DND-41 (cell line): ENCODE data around the gene TNFRSF8.

ENCODE experiments used
- ATAC-seq: fragments of 200-7000 bp; cut with Tn5 transposase; 3 replicates; pipeline ENCODE4 v1.9.1; 2021; ENCODE audit warnings: low read depth; ENCODE audit not compliant: insufficient read depth
- DNase-seq: peaks from one replicate; pipeline ENCODE4 v3.0.0-alpha.2; 2020
- H2AFZ ChIP-seq: 2 replicates; pipeline ENCODE4 v1.6.0; 2012; ENCODE audit warnings: low read depth, low read length
- H3K27ac ChIP-seq: 2 replicates; pipeline ENCODE4 v1.5.1; 2012; ENCODE audit warnings: low read length, inconsistent platforms
- H3K27me3 ChIP-seq: fragments of 200-600 bp; sonication (generic); 2 replicates; pipeline ENCODE4 v1.6.0; 2012; ENCODE audit warnings: low read length, mild to moderate bottlenecking, inconsistent platforms; ENCODE audit not compliant: insufficient read depth, poor library complexity
- H3K36me3 ChIP-seq: 2 replicates; pipeline ENCODE4 v1.5.1; 2012; ENCODE audit warnings: low read length, inconsistent platforms; ENCODE audit not compliant: insufficient read depth
- H3K4me1 ChIP-seq: 2 replicates; pipeline ENCODE4 v1.5.1; 2012; ENCODE audit warnings: mild to moderate bottlenecking, low read length; ENCODE audit not compliant: insufficient read depth
- H3K4me2 ChIP-seq: 2 replicates; pipeline ENCODE4 v1.6.0; 2012; ENCODE audit warnings: mild to moderate bottlenecking, moderate library complexity, low read length, inconsistent platforms; ENCODE audit not compliant: insufficient read depth
- H3K4me3 ChIP-seq, 2 experiments: fragments of 200-600 bp in 1 of 2; shearing (Covaris generic) in 1 of 2; 2 replicates each; pipeline ENCODE4 v1.5.1; 2012 to 2016; ENCODE audit warnings: inconsistent platforms in 2 of 2, low read length in 2 of 2, mild to moderate bottlenecking in 2 of 2, low read depth in 1 of 2, moderate library complexity in 1 of 2
- H3K79me2 ChIP-seq: 2 replicates; pipeline ENCODE4 v1.6.0; 2012; ENCODE audit warnings: low read length, inconsistent platforms; ENCODE audit not compliant: insufficient read depth
- H3K9ac ChIP-seq: 2 replicates; pipeline ENCODE4 v1.6.0; 2012; ENCODE audit warnings: low read depth, mild to moderate bottlenecking, inconsistent platforms, low read length, moderate library complexity
- H3K9me3 ChIP-seq: 2 replicates; pipeline ENCODE4 v1.5.1; 2012; ENCODE audit warnings: low read length, moderate library complexity, mild to moderate bottlenecking, inconsistent platforms; ENCODE audit not compliant: insufficient read depth, severe bottlenecking
- H4K20me1 ChIP-seq: 2 replicates; pipeline ENCODE4 v1.6.0; 2012; ENCODE audit warnings: low read length; ENCODE audit not compliant: insufficient read depth
- CTCF ChIP-seq: IDR thresholded peaks from 2 replicates; pipeline ENCODE4 v1.5.1; 2012; ENCODE audit warnings: borderline replicate concordance, low read length, moderate library complexity, mild to moderate bottlenecking; ENCODE audit not compliant: poor library complexity, severe bottlenecking; ENCODE audit errors: extremely low read depth
- EZH2 ChIP-seq: IDR thresholded peaks from 3 replicates; pipeline ENCODE4 v1.6.1; 2012; ENCODE audit warnings: borderline replicate concordance, low read depth, mild to moderate bottlenecking, moderate library complexity, low read length, inconsistent platforms; ENCODE audit not compliant: severe bottlenecking

Gene TNFRSF8

DNA sequence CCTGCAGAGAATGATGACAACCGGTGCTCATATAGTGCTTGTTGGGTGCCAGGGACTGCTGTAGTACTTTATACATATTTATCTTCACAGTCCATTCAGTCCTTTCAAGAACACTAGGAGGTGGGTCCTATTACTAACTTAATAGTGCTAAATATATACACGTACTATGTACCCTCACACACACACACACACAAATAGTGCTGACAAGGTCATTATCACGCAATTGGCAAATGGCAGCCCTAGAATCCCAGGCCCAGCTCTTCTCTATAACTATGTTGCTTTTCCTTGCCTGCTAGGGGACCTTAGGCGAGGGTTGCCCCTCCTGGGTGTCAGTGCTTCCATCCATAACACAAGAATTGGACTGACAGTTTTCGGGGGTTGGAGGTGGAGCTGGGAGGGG lies 33.5 kb downstream of the TNFRSF8 start:
- H3K36me3 ChIP-seq: no peaks in the 10 kb centered on the region
- H3K4me3 ChIP-seq: no peak overlapping the region
- H3K4me2 ChIP-seq: no peak overlapping the region
- H2AFZ ChIP-seq: no peak overlapping the region
- no peaks in the 10 kb centered on the region for H3K27me3 ChIP-seq
- H4K20me1 ChIP-seq: no peaks in the 10 kb centered on the region
- H3K27ac ChIP-seq: no peak overlapping the region
- ATAC-seq (no peak), DNase-seq (no peak)
- H3K79me2 ChIP-seq: no peaks in the 10 kb centered on the region
- TF ChIP-seq CTCF: no peak
- H3K4me1 ChIP-seq: no peaks in the 10 kb centered on the region
- no peaks in the 10 kb centered on the region for H3K9me3 ChIP-seq
- no peak overlapping the region for H3K9ac ChIP-seq

- Histone ChIP-seq H3K4me3 (no peak overlapping the region), H2AFZ (no peak overlapping the region), H3K9me3 (no peaks in the 10 kb centered on the region), H3K27me3 (no peaks in the 10 kb centered on the region), H3K36me3 (no peaks in the 10 kb centered on the region), H4K20me1 (no peaks in the 10 kb centered on the region), H3K9ac (no peak overlapping the region), H3K4me1 (no peaks in the 10 kb centered on the region), H3K27ac (no peak overlapping the region), H3K4me2 (no peak overlapping the region), H3K79me2 (no peaks in the 10 kb centered on the region)
- ATAC-seq: no peak
- no peak for DNase-seq
- TF ChIP-seq EZH2: no peak
- TF ChIP-seq CTCF: no peak
These were observed 34.2 kb downstream of the TNFRSF8 start for GRCh38 chr1:12097321-12097720.

GRCh38 chr1:12098786-12099185 lies 35.7 kb downstream of the TNFRSF8 start:
- H3K4me1 ChIP-seq: no peaks in the 10 kb centered on the region
- ATAC-seq (no peak), DNase-seq (no peak)
- H3K27me3 ChIP-seq: no peaks in the 10 kb centered on the region
- no peak overlapping the region for H3K9ac ChIP-seq
- no peaks in the 10 kb centered on the region for H3K79me2 ChIP-seq
- no peak for TF ChIP-seq EZH2
- TF ChIP-seq CTCF: no peak
- H3K4me3 ChIP-seq: no peak overlapping the region
- H3K4me2 ChIP-seq: no peak overlapping the region
- H3K9me3 ChIP-seq: no peaks in the 10 kb centered on the region
- H3K27ac ChIP-seq: no peak overlapping the region
- no peak overlapping the region for H2AFZ ChIP-seq
- no peaks in the 10 kb centered on the region for H4K20me1 ChIP-seq
- H3K36me3 ChIP-seq: no peaks in the 10 kb centered on the region

DNA sequence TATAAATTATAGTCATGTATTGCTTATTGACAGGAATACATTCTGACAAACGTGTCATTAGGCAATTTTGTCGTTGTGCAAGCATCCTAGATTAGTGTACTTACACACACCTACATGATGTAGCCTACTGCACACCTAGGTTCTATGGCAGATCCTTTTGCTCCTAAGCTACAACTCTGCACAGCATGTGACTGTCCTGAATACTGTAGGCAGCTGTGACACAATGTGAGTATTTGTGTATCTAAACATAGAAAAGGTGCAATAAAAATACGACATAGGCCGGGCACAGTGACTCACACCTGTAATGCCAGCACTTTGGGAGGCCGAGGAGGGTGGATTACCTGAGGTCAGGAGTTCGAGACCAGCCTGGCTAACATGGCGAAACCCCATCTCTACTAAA lies 36.5 kb downstream of the TNFRSF8 start:
- no peak overlapping the region for H3K27ac ChIP-seq
- ATAC-seq: no peak
- no peaks in the 10 kb centered on the region for H4K20me1 ChIP-seq
- no peak for DNase-seq
- H3K9me3 ChIP-seq: no peaks in the 10 kb centered on the region
- H3K36me3 ChIP-seq: no peaks in the 10 kb centered on the region
- no peak overlapping the region for H3K4me3 ChIP-seq
- H2AFZ ChIP-seq: no peak overlapping the region
- no peaks in the 10 kb centered on the region for H3K4me1 ChIP-seq
- TF ChIP-seq CTCF (no peak), EZH2 (no peak)
- no peaks in the 10 kb centered on the region for H3K79me2 ChIP-seq
- no peak overlapping the region for H3K4me2 ChIP-seq
- no peak overlapping the region for H3K9ac ChIP-seq
- H3K27me3 ChIP-seq: no peaks in the 10 kb centered on the region
